Immature natural killer cell (primary cell): ENCODE measurements around the gene TSR3. TPM values are rescaled to one million over a fixed set of nuclear protein-coding genes. Genes with fewer than 3 reads are reported as not detected.

Source experiments
- DNase-seq, 3 donors: peaks; one replicate each; pipeline ENCODE4 v3.0.0; 2022; ENCODE audit warnings: mixed read lengths in 1 of 3
- H3K27ac Mint-ChIP-seq, 6 donors: one replicate each; pipeline ENCODE4 v1.8.0; 2020; ENCODE audit warnings: mixed read lengths in 6 of 6, mild to moderate bottlenecking in 5 of 6, inconsistent platforms in 4 of 6, moderate library complexity in 3 of 6
- H3K27me3 Mint-ChIP-seq, 3 donors: one replicate each; pipeline ENCODE4 v1.8.0; 2020 to 2021; ENCODE audit warnings: low read depth in 3 of 3, mild to moderate bottlenecking in 3 of 3, mixed read lengths in 3 of 3, moderate library complexity in 3 of 3, inconsistent platforms in 1 of 3
- H3K36me3 Mint-ChIP-seq, 3 donors: one replicate each; pipeline ENCODE4 v1.8.0; 2020; ENCODE audit warnings: mixed read lengths in 3 of 3, inconsistent platforms in 2 of 3, mild to moderate bottlenecking in 2 of 3
- H3K4me1 Mint-ChIP-seq, 2 donors: one replicate each; pipeline ENCODE4 v1.8.0; 2020; ENCODE audit warnings: inconsistent platforms in 2 of 2, mild to moderate bottlenecking in 2 of 2, mixed read lengths in 2 of 2, moderate library complexity in 1 of 2
- H3K4me3 Mint-ChIP-seq, 5 donors: one replicate each; pipeline ENCODE4 v1.8.0; 2020; ENCODE audit warnings: mild to moderate bottlenecking in 5 of 5, mixed read lengths in 5 of 5, inconsistent platforms in 3 of 5, moderate library complexity in 3 of 5
- H3K9me3 Mint-ChIP-seq, 6 donors: one replicate each; pipeline ENCODE4 v1.8.0; 2020; ENCODE audit warnings: mild to moderate bottlenecking in 6 of 6, mixed read lengths in 6 of 6, inconsistent platforms in 4 of 6, moderate library complexity in 3 of 6
- polyA plus RNA-seq, 3 donors: library from polyadenylated mRNA; unstranded; fragments of 300-500 nt; fragmentation: Illumina TruSeq; gene quantifications; one replicate each; pipeline ENCODE4 v1.2.3, GENCODE V29; 2021

The TSR3 gene
- polyA plus RNA-seq, 3 donors from 2014 or later: 104 to 143 (median 114) TPM

- H3K27ac Mint-ChIP-seq: peak overlapping the region; percentile 48 to 99 (median 99)
- no peaks in the 10 kb centered on the region for H3K9me3 Mint-ChIP-seq
- H3K4me3 Mint-ChIP-seq: peak overlapping the region; percentile 85 to 95 (median 91)
- peaks cover 28 to 48% of the 10 kb centered on the region in 2 donors for H3K4me1 Mint-ChIP-seq
- peaks cover 0 to 3% (median 0%) of the 10 kb centered on the region in 3 donors for H3K36me3 Mint-ChIP-seq
- no peak for DNase-seq
- H3K27me3 Mint-ChIP-seq: peaks cover 6 to 16% (median 15%) of the 10 kb centered on the region in 3 donors
Observed at GRCh38 chr16:1308036-1308976, 43.4 kb downstream of the TSR3 start.

- H3K36me3 Mint-ChIP-seq: peaks cover 0 to 3% (median 0%) of the 10 kb centered on the region in 3 donors
- H3K4me1 Mint-ChIP-seq: peaks cover 15 to 36% of the 10 kb centered on the region in 2 donors
- no peaks in the 10 kb centered on the region for H3K9me3 Mint-ChIP-seq
Observed at GRCh38 chr16:1306334-1306733, 45.3 kb downstream of the TSR3 start.

DNA sequence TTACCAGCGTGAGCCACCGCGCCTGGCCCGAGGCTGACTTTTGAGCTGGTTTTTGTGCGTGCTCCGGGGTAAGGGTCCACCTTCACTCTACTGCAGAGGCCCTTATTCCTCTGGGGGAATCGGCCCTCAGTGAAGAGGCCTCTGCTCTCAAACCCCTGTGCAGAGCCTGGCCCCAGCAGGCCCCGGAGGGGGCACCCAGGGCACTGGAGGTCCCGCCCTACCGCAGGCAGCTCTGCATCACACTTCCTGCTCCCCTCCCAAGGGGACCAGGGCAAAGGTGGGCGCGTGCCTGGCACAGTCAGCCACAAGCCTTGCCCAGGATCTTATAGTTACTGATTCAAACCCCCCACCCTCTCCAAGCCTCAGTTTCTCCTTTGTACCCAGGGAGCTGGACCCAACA lies 45.9 kb downstream of the TSR3 start:
- peaks cover 0 to 3% (median 0%) of the 10 kb centered on the region in 3 donors for H3K36me3 Mint-ChIP-seq
- H3K27ac Mint-ChIP-seq: no peak overlapping the region
- H3K4me1 Mint-ChIP-seq: peaks cover 10 to 31% of the 10 kb centered on the region in 2 donors
- H3K4me3 Mint-ChIP-seq: no peak overlapping the region
- no peaks in the 10 kb centered on the region for H3K9me3 Mint-ChIP-seq
- peaks cover 6 to 18% (median 11%) of the 10 kb centered on the region in 3 donors for H3K27me3 Mint-ChIP-seq
- no peak for DNase-seq

More at GRCh38 chr16:1306334-1306733, 45.3 kb downstream of the TSR3 start:
- Mint-ChIP-seq H3K27ac (peak overlapping the region in 1 of 6 donors; percentile 16), H3K4me3 (peak overlapping the region in 4 of 5 donors; percentile 18 to 66 (median 32)), H3K27me3 (peaks cover 6 to 18% (median 11%) of the 10 kb centered on the region in 3 donors)
- DNase-seq: no peak

GRCh38 chr16:1301562-1301961 lies 50.1 kb downstream of the TSR3 start:
- Mint-ChIP-seq H3K4me1 (peaks cover 0 to 19% of the 10 kb centered on the region in 2 donors), H3K9me3 (no peaks in the 10 kb centered on the region), H3K4me3 (no peak overlapping the region), H3K27me3 (peaks cover 3 to 14% (median 7%) of the 10 kb centered on the region in 3 donors), H3K36me3 (no peaks in the 10 kb centered on the region), H3K27ac (peak overlapping the region in 1 of 6 donors; percentile 73)
- no peak for DNase-seq

- H3K27me3 Mint-ChIP-seq: peaks cover 3 to 14% (median 7%) of the 10 kb centered on the region in 3 donors
Observed at GRCh38 chr16:1300664-1301476, 50.8 kb downstream of the TSR3 start.

DNA sequence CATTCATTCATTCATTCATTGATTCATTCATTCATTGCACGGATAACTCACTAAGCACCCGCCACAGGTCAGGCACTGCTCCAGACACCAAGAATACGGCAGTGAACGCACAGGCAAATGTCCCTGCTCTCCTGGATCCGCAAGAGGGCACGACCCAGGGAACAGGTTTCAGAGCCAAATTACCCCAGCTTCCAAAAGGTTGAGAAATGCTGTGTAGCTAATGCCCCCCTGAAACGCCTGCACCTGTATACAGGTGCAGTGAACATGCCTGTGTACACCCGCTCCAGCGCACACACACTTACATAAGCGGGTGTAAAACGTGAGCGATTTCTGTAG lies 51.8 kb downstream of the TSR3 start:
- H3K36me3 Mint-ChIP-seq: no peaks in the 10 kb centered on the region
- no peak overlapping the region for H3K4me3 Mint-ChIP-seq
- no peak for DNase-seq
- peaks cover 3 to 17% (median 8%) of the 10 kb centered on the region in 3 donors for H3K27me3 Mint-ChIP-seq
- H3K4me1 Mint-ChIP-seq: peaks cover 0 to 15% of the 10 kb centered on the region in 2 donors
- peaks cover 0 to 1% (median 0%) of the 10 kb centered on the region in 6 donors for H3K9me3 Mint-ChIP-seq
- no peak overlapping the region for H3K27ac Mint-ChIP-seq

More at GRCh38 chr16:1300664-1301476, 50.8 kb downstream of the TSR3 start:
- H3K4me3 Mint-ChIP-seq: no peak overlapping the region
- peak; percentile 65 to 74 (median 70) for DNase-seq
- peaks cover 0 to 17% of the 10 kb centered on the region in 2 donors for H3K4me1 Mint-ChIP-seq
- H3K36me3 Mint-ChIP-seq: no peaks in the 10 kb centered on the region
- H3K9me3 Mint-ChIP-seq: no peaks in the 10 kb centered on the region
- no peak overlapping the region for H3K27ac Mint-ChIP-seq

Other genes starting within 250 kb of the TSR3 start
- under 1 TPM in 1 of 3 donors, not detected in 2; 0.22 TPM for gene CACNA1H, start 198.8 kb downstream of the TSR3 start, polyA plus RNA-seq
- gene TPSG1, start 126.6 kb downstream of the TSR3 start, polyA plus RNA-seq: not detected
- gene TPSB2, start 121.7 kb downstream of the TSR3 start, polyA plus RNA-seq: not detected
- not detected for gene TPSAB1, start 111.2 kb downstream of the TSR3 start, polyA plus RNA-seq
- not detected for gene TPSD1, start 95.8 kb downstream of the TSR3 start, polyA plus RNA-seq
- 100 to 1,000 TPM in 2 of 3 donors, 10 to 100 TPM in 1; 94.1 to 119 (median 101) TPM for gene UBE2I, start 42.2 kb downstream of the TSR3 start, polyA plus RNA-seq
- 1 to 10 TPM in 2 of 3 donors, not detected in 1; 1.9 to 4.0 TPM for gene BAIAP3, start 18.2 kb downstream of the TSR3 start, polyA plus RNA-seq
- gene GNPTG, start 53 bp upstream of the TSR3 start, polyA plus RNA-seq: 10 to 100 TPM; 44.3 to 76.5 (median 64.1) TPM
- gene UNKL, start 62.8 kb upstream of the TSR3 start, polyA plus RNA-seq: 10 to 100 TPM in 1 of 3 donors, 1 to 10 TPM in 2; 1.0 to 14.5 (median 5.9) TPM
- 10 to 100 TPM; 59.3 to 79.9 (median 64.7) TPM for gene UQCC4, start 68.9 kb upstream of the TSR3 start, polyA plus RNA-seq
- gene PERCC1, start 79.2 kb upstream of the TSR3 start, polyA plus RNA-seq: not detected
- gene CCDC154, start 92.7 kb upstream of the TSR3 start, polyA plus RNA-seq: not detected
- 10 to 100 TPM; 19.8 to 44.8 (median 21.5) TPM for gene CLCN7, start 123.2 kb upstream of the TSR3 start, polyA plus RNA-seq
- not detected for gene PTX4, start 137.1 kb upstream of the TSR3 start, polyA plus RNA-seq
- 10 to 100 TPM; 12.0 to 16.4 (median 12.3) TPM for gene TELO2, start 141.5 kb upstream of the TSR3 start, polyA plus RNA-seq
- gene TMEM204, start 181.8 kb upstream of the TSR3 start, polyA plus RNA-seq: 10 to 100 TPM; 23.0 to 41.0 (median 38.3) TPM